ENCODE measurements around the gene MAGI2.

MAGI2 gene

GRCh38 chr7:79257959-79258358 lies 195.5 kb downstream of the MAGI2 start:
- DNase-seq (ENCODE audit: low spot score) = no peak

GRCh38 chr7:79245623-79246249 lies 207.7 kb downstream of the MAGI2 start:
- no peak for DNase-seq (ENCODE audit: low spot score)

- no peak for DNase-seq (ENCODE audit: low spot score)
These were observed 209.0 kb downstream of the MAGI2 start for GRCh38 chr7:79244482-79244881.

- DNase-seq (ENCODE audit: low spot score) = no peak
These were observed 212.0 kb downstream of the MAGI2 start for GRCh38 chr7:79241288-79242060.

- no peak for DNase-seq (ENCODE audit: low spot score)
These were observed 213.1 kb downstream of the MAGI2 start for GRCh38 chr7:79240413-79240812.

- DNase-seq (ENCODE audit: low spot score) = no peak
These were observed 217.0 kb downstream of the MAGI2 start for GRCh38 chr7:79236352-79237028.

DNA sequence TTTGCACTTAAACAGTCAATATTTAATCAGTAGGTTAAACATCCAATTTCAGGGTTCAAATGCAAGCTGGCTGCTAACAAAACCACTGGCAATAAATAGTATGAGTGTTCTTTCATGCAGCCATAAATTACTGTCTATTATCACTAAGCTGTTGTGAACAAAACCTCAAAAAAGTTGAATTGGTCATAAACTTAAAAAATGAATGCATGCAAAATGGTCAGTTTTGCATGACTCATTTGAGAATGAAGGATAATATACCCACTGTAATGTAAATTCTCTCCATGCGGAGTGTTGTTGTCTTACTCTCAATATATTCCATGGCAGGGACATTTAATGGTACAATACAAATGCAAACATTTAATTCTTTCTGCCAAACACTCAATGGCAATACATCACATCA lies 226.4 kb downstream of the MAGI2 start:
- DNase-seq (ENCODE audit: low spot score) = no peak

- no peak for DNase-seq (ENCODE audit: low spot score)
These were observed 232.3 kb downstream of the MAGI2 start for GRCh38 chr7:79221211-79221610.

DNA sequence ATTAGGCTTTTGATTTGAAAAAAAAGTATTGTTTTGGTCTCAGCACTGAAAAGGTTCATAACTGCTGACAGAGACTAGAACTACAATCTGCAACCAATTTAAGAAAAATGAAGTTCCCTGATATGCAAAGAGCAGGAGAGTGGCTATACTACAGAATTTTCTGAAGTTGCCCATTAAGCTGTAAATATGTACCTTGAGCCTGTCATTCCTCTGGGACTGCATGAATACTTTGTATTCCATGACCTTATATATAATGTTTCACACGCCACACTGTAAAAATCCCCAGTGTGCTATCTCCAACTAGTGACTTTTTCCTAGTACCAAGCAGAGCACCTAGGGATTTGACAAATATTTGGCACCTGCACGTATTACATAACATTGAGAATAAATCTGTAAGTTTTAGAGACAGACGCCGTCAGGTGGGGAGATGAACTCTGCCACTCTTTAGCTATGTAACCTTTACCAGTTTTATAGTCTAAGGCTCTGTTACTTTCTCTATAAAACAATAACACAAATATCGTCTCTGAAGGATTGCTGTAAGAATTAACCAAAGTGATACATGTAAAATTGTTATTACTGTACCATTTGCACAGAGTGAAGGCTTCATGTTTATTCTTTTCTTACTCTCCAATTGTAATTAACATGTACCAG lies 235.4 kb downstream of the MAGI2 start:
- DNase-seq (ENCODE audit: low spot score) = no peak

DNA sequence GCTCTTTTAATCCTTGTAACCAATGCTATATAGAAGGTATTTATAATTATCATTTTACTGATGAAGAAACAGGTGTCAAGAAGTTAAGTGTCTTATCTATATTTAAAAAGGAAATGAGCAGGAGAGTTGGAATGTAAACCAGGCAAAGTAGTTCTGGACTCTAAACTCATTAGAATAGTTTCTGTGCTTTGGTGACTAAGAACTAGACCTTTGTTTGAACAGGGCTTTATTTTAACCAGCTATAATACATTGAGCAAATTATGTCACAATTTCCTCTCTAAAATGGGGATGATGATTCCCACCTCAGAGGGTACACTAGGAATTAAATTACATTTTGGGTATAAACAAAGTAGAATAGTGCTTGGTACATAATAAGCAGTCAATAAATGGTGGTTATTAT lies 236.0 kb downstream of the MAGI2 start:
- no peak for DNase-seq (ENCODE audit: low spot score)

DNA sequence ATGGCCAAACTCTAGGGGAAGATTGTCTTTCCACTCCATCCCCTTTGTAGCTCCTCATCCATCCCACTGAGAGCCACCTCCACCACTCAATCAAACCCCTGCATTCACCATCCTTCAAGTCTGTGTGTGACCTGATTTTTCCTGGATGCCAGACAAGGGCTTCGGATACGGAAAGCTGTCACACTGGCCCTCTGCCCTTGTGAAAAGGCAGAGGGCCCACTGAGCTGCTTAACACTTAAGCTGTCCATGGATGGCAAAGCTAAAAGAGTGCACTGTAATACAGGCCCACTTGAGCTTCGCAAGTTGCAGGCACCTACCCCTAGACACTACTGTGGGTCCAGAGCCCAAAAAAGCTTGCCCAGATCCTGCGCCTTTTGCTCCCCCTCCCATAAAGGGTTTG lies 237.2 kb downstream of the MAGI2 start:
- no peak for DNase-seq (ENCODE audit: low spot score)

GRCh38 chr7:79212334-79212733 lies 241.1 kb downstream of the MAGI2 start:
- DNase-seq (ENCODE audit: low spot score) = no peak

GRCh38 chr7:79211724-79212123 lies 241.7 kb downstream of the MAGI2 start:
- DNase-seq (ENCODE audit: low spot score) = no peak

DNA sequence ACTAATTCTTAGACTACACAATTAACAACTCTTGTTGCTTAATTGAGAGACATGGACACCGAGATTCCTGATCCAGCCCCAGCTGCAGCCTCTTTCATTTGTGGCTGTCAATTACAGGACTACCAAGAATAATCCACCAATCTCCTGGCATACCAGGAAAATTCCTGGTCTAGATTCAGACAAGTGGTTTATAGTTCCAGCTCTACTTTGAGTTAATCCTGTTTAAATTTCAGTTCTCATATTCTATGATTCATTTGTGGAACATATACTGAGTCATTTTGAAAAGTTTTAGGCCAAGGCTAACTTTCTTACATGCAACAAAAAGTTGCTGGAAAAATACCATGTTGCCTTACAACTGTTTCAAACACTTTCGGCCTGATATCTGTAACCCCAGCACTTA lies 253.5 kb downstream of the MAGI2 start:
- DNase-seq (ENCODE audit: low spot score) = no peak

DNA sequence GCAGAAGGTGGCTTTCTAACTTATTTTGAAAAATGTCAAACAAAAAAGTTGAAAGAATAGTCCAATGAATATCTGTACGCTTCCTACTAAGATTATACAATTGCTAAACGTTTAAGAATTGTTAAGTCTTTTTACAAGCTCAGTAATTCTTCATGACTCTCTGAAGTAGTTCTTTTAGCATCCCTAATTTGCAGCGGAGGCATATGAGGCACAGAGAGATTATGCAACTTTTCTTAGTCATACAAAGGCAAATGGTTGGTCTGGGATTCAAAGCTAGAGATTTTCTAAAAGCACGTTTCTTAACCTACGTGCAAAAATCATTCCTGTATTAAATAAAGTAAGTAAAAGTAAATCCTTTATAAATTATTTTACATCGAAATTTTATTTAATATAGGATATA lies 254.2 kb downstream of the MAGI2 start:
- DNase-seq (ENCODE audit: low spot score) = peak; percentile 20

DNA sequence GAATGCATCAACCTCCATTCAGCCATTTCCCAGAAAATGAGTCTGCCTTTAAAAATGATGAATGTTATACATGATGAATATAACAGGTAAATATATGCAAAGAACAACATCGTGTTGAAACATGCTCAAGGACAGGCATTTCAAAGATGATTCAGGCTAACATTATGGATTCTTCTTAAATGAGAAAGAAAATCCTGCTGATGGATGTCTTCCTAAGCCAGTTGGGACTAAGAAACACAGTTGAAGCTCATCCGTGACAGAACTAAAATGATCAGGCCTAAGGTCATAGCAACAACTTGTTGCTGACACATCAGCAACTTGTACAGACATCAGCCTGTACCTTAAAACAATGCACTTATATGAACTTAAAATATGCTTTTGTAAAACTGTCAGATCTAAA lies 267.9 kb downstream of the MAGI2 start:
- no peak for DNase-seq (ENCODE audit: low spot score)

DNA sequence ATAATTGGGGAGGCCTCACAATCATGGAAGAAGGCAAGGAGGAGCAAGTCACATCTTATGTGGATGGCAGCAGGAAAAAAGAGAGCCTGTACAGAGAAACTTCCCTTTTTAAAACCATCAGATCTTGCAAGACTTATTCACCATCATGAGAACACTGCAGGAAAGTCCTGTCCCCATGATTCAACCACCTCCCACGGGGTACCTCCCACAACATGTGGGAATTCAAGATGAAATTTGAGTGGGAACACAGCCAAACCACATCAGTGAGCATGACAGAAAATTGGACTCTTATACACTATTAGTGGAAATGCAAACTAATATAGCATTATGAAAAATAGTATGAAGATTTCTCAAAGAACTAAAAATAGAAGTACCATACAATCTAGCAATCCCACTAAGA lies 271.2 kb downstream of the MAGI2 start:
- DNase-seq (ENCODE audit: low spot score) = peak; percentile 52

GRCh38 chr7:79180533-79180932 lies 272.9 kb downstream of the MAGI2 start:
- DNase-seq (ENCODE audit: low spot score) = no peak

GRCh38 chr7:79176859-79177477 lies 276.5 kb downstream of the MAGI2 start:
- peak; percentile 73 for DNase-seq (ENCODE audit: low spot score)

GRCh38 chr7:79175374-79175773 lies 278.1 kb downstream of the MAGI2 start:
- DNase-seq (ENCODE audit: low spot score) = no peak

DNA sequence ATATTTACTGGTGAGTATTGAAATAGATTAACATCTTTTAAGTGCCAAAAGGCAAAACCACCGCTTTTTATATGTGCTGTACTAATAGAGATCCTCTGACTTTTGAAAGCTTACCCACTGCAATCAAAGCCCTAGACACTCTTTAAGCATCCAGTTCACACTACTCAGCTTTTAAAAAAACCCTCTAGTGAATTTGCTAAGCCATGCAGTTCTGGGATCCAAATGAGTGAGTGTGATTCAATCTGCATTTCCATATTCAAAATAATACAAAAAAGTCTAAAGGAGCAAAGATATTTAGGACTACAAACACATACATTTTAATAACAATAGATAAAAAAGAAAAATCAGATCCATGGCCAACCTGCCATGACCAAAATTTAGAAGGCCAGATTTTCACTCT lies 288.2 kb downstream of the MAGI2 start:
- DNase-seq (ENCODE audit: low spot score) = no peak

- DNase-seq (ENCODE audit: low spot score) = no peak
These were observed 294.3 kb downstream of the MAGI2 start for GRCh38 chr7:79159040-79159664.
